ENCODE results near the gene PPDPF.

The PPDPF gene

DNA sequence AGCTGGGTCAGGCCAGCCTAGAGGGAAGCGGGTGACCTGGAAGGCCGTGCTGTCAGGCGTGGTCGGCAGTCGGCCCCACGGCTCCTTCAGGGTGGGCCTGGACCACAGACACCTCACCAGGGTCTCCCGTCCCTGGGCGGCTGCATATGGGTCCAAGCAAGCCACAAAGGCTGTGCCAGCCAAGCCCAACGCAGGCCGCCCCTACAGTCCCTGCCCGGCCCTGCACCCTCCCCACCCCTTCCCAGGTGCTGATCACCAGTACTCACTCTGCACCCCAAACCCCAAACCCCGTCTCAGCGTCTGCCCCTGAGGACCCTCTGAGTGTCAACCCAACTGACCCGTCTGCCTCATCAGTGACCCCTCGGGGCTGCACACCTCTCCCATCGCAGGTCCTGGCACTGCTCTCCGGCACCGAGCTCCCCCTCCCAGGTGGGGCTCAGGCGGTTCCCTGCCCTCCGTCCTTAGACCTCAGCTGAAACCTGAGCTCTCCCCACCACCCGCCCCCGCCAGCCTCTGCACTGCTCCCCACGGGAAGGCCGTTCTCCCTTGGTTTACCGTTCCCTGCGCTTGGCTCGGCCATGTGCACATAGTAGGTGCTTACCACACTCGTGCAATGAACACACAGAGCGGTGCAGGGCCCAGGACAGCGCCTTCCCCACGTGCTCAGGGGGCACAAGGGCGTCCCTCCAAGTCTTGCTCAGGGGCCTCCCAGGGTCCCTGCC, 1.5 kb upstream of the PPDPF start:
- FAIRE-seq = no peak
- no peak for DNase-seq (ENCODE audit: extremely low spot score, insufficient read length, low read depth)

DNA sequence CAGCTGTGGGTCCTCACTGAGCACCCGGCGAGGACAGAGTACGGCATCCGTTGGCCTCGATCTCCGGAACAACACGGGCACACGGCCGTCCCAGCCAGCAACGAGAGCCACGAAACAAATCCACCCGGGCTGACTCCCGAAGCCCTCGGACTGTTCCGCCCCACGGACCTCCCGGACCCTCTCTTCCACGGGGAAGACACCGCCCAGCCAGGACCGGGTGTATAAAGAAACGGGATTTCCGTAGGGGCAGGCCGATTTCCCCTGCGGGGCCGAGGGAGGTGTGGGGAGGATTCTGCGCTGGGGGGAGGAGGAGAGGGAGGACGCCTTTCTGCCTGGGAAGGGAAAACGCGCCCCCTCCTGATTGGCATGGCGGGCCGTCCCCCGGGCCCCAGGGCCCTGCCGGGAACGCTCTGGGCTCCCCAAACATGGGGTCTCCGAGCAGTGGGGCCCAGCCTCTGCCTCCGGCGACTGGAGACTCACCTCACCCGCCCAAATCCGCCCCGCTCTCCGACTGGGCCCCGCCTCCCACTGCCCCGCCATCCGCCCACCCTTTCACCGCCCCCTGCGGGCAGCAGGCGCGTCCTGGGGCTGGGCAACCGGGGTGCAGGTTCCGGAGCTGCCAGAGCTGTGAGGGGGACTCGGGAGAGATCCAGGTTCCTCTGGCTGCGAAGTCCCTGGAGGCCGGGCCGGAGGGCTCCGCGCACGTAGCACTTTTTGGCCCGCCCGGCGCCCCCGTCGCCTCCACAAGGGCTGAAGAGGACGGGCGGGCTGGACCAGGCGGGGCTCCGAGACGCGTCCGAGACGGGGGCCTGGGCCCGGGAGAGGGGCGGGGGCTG, 679 bp upstream of the PPDPF start:
- DNase-seq (ENCODE audit: extremely low spot score, insufficient read length, low read depth) (no peak), FAIRE-seq (no peak)

DNA sequence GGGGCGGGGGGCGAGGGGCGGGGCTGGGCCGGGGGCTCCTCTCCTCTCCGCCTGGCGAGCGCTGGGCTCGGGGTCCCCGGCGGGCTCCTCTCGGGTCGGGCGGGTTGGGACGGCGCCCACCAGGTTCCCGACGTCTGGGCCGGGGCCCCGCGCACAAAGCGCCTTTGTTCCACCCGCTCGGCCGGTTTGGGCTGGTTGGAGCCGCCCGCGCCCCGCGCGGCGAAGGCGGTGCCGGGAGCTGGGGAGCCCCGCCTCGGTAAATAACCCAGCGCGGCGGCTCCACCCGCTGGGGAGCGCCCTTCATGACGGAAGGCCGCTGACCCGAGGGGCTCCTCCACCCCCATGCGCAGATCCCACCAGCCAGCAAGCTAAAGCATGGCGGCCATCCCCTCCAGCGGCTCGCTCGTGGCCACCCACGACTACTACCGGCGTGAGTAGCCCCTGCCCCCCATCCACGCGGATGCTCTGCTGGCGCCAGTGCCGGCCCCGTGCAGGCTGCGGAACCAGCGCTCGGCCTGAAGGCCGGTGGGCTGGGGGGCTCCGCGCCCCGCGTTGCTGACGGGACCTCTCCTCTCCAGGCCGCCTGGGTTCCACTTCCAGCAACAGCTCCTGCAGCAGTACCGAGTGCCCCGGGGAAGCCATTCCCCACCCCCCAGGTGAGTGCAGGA, 503 bp downstream of the PPDPF start:
- FAIRE-seq = peak; percentile 9
- peak; percentile 58 for DNase-seq (ENCODE audit: extremely low spot score, insufficient read length, low read depth)

DNA sequence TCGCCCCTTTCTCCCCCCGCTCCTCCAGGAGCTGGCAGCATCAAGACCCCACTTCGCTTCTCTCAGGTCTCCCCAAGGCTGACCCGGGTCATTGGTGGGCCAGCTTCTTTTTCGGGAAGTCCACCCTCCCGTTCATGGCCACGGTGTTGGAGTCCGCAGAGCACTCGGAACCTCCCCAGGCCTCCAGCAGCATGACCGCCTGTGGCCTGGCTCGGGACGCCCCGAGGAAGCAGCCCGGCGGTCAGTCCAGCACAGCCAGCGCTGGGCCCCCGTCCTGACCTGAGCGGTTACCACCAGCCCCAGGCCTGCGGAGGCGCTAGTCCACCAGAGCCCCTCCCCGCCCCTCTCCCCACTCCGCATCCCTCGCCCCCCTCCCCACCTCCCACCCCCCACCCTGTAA, 1.0 kb downstream of the PPDPF start:
- FAIRE-seq = no peak

DNA sequence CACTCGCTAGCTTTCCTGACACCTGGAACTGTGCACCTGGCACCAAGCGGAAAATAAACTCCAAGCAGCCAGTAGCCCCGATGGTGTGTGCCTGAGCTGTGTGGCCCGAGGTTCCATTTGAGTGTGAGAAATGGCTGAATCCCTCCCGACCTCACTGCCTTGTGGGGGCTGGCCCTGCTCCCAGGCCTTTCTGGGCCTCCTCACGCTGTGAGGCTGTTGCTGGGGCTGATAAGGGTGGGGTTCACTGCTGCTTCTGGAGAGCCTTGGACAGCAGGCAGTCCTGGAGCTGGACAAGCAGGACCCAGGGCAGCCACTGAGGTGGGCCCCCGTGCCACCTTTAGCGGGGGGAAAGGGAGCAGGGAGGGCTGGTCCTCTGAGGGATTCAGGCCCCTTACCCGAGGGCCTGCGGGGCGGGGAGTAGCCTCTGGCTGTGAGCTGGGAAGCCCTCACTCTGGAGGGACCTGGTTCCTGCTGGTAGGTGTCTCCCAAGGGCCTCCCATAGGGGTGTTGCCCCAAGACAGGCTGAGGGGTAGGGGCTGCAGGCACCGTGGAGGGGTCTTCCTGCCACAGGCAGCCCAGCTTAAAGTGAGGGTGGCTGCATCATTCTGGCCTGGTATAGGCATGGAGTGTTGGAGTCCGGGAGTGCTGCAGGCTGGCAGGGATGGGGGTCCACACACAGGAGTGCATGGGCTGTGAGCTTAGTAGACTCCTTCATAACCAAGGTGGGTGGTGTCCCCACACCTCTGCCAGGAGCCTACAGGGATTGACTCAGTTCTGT, 1.7 kb downstream of the PPDPF start:
- FAIRE-seq (no peak), DNase-seq (ENCODE audit: extremely low spot score, insufficient read length, low read depth) (no peak)

More for the DNA sequence above, 1.0 kb downstream of the PPDPF start:
- no peak for DNase-seq (ENCODE audit: extremely low spot score, insufficient read length, low read depth)

DNA sequence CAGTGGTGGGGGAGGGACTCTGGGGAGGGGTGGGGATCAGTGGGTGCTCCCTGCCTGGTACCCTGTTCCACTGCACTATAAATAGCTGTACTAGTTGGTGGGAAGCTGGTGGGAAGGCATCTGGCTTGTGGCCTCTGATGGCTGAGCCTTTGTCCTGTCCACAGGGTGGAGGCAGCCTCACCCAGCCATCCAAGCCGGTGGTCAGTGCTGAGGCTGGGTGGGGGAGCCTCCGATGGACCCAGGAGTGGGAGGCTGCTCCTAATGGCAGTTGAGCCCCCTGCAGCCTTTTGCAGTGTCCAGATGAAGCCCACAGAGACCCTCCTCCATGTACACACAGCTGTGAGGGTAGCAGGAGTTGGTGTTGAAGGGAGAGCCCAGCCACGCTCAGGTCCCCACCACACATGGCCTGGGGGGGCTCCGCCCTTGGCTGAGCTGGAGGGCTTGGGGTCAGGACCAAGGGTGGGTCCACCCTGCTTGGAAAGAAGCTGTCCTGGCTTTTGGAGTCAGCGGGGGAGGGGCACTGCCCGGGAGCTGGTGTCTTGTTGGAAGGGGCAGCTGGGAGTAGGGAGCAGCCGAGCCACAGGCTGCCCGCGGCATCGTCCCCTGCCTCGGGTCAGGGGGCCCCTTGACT, 2.5 kb downstream of the PPDPF start:
- DNase-seq (ENCODE audit: extremely low spot score, insufficient read length, low read depth) = no peak
- no peak for FAIRE-seq

DNA sequence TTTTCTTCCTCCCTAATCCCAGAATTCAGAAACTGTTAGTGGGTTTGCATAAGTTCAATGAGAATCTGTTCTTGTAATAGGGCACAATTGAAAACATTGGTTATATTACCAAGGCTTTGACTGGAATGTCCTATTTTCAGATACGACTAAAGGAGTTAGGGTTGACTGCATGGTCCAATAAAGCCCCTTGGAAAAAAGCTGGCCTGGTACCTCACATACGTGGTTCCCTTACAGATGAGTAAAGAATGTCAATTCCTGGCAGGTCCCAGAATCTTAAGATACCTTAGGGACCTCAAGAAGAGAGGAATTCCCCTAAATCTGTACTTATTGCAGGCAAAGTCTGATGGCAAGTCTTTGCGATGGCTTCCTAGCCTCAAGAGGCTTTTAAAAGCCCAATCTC, 4.6 kb downstream of the PPDPF start:
- DNase-seq (ENCODE audit: extremely low spot score, insufficient read length, low read depth) = no peak
- no peak for FAIRE-seq

DNA sequence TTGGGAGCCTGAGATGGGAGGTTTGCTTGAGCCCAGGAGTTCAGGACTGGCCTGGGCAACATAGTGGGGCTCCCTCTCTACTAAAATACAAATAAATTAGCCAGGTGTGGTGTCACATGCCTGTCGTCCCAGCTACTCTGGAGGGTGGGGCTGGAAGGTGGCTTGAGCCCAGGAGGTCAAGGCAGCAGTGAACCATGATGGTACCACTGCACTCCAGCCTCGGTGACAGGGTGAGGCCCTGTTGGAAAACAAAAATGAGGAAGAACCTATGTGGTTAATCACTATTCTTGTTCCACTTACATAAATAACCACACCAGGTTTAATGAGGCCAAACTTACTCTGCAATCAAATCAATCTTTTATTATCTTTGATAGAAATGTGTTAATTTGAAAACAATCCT, 5.4 kb downstream of the PPDPF start:
- FAIRE-seq = no peak

DNA sequence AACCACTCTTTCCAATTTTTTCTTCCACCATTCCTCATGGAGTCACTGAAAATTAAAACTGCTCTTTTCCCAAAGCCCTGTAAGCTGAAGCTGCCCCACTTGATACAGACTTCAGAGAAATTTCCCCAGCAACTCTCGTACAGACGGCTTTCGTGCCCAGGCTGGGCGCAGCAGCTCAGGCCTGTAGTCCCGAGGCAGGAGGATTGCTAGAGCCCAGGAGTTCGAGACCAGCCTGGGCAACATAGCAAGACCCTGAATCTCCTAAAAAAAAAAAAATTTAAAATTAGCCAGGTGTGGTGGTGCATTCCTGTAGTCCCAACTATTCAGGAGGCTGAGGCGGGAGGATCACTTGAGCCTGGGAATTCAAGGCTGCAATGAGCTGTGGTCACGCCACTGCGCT, 6.6 kb downstream of the PPDPF start:
- DNase-seq (ENCODE audit: extremely low spot score, insufficient read length, low read depth) = no peak
- no peak for FAIRE-seq

More for the DNA sequence above, 5.4 kb downstream of the PPDPF start:
- DNase-seq (ENCODE audit: extremely low spot score, insufficient read length, low read depth) = no peak

DNA sequence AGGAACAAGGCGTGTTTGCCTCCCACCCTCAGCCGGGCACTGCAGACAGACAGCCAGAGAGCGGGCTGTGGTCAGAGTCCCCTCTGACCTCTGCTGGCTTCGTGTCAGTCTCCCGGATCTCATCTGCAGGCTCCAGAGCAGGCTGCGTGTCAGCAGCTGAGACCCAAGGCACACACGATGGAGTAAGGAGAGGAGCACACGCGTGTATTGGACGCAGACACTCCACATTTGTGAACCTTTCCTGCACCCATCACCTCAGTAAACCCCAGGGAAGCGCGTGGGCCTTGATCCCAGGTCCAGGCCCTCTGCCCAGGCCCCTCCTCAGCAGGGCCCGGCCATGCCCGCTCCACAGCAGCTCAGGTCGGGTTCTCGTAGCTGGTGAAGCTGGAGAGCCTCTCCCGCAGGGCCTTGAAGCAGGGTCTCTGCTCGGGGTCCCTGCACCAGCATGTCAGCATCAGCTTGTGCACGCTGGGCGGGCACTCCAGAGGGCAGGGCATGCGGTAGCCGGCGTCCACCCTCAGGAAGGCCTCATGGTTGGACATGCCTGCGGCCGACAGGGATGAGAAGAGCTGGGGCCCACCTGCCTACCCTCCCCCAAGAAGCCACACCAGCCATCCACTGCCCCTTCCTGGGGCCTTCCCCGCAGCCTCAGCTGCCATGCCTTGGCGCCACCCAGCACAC, 8.8 kb downstream of the PPDPF start:
- FAIRE-seq (no peak), DNase-seq (ENCODE audit: extremely low spot score, insufficient read length, low read depth) (no peak)

DNA sequence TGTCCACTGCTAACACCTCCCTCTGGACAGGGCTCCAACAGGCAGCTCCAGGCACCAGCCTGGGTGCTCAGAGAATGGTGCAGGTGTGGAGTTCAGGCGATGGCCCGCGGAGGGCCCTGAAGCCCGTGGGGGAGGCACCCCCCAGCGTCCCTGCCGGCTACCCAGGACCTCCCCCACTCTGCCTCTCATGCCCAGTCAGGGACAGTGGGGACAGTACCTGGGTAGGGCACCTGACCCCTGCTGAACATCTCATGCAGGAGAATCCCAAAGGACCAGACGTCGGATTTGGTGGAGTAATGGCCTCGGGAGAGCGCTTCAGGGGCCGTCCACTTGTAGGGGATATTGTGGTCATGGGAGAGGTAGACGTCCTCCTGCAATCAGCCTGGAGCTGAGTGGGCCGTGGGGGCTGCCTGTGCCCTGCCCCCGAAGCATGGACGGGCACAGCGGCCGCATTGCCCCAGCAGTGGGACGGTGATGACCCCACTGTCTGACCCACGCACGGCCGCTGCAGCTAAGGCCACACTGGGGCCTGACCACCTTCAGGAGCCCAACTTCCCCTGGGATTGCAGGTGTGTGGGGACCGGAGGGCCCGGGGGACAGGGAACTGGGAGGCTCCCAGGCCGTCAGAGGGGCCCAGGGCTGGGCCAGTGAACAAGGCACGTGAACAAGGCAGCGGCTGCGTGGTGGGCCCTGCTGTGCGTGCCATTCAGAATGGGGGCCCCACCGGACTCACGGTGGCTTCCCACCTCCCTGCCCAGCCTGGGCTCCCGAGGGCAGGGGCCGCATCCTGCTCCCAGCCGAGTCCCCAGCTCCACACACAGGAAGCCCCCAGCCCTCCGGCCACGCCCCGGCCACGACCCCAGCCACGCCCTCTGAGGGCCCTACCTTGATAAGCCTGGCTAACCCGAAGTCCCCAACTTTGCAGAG, 9.6 kb downstream of the PPDPF start:
- no peak for DNase-seq (ENCODE audit: extremely low spot score, insufficient read length, low read depth)
- no peak for FAIRE-seq

DNA sequence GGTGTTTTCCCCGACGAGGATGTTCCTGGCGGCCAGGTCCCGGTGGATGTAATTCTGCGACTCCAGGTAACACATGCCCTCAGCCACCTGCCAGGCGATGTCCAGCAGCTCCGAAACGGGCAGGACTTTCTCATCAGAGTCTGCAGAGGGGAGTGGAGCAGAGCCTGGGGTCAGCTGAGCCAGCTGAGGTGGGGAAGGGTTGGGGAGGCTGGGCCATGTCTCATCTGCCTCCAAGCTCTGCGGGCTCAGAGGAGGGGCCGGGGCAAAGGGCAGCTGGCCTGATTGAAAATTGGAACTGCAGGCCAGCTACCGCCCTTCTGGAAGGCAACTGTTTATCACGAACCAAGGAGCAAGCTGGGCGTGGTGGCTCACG, 10.2 kb downstream of the PPDPF start:
- DNase-seq (ENCODE audit: extremely low spot score, insufficient read length, low read depth) (no peak), FAIRE-seq (no peak)

DNA sequence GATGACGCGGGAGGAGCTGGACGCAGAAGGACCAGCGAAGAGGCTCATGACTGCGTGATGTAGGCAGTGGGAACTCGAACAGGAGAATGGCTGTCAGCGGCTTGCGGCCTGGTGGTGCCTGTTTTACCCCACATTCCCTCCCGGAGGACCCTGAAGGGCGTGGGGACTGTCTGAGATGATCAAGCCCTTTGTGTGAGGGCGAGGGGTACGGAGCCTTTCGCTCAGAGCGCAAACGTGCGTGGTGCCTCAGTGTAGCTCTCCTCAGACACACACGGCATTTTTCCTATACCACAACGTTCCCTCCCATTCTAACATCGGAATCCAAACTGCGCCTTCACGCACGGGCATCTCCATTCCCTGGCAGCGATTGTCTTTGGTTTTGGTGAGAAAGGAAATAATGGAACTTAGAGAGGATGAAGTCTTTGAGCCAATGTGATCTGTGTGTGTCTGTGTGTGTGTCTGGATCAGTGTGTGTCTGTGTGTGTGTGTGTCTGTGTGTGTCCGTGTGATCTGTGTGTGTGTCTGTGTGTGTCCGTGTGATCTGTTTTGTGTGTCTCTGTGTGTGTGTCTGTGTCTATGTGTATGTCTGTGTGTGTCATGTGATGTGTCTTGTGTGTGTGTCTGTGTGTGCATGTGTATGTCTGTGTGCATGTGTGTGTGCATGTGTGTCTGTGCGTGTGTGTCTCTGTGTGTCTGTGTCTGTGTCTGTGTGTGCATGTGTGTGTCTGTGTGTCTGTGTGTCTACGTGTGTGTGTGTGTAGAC, 11.3 kb downstream of the PPDPF start:
- no peak for DNase-seq (ENCODE audit: extremely low spot score, insufficient read length, low read depth)
- FAIRE-seq = no peak

DNA sequence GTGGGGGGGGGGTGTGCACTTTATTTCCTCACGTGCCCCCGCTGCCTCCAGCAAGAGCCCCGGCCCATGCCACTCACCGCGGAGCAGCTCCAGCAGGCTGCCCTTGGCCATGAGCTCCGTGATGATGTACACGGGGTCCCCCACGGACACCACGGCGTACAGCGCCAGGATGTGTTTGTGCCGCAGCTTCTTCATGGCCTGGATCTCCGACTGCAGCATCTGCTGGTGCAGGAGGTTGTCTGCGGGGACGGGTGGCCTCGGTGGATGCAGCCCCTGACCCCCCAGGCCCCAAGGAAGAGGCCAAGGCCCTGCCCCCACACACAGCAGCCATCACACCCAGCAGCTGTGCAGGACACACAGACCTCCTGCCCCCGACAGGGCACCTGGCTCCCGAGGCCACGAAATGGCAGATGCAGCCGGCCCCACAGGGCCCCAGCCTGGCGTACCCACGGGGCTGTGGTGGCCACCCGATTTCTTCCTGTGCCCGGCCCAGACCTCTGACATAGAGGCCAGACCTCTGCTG, 11.9 kb downstream of the PPDPF start:
- FAIRE-seq = no peak
- DNase-seq (ENCODE audit: extremely low spot score, insufficient read length, low read depth) = no peak

DNA sequence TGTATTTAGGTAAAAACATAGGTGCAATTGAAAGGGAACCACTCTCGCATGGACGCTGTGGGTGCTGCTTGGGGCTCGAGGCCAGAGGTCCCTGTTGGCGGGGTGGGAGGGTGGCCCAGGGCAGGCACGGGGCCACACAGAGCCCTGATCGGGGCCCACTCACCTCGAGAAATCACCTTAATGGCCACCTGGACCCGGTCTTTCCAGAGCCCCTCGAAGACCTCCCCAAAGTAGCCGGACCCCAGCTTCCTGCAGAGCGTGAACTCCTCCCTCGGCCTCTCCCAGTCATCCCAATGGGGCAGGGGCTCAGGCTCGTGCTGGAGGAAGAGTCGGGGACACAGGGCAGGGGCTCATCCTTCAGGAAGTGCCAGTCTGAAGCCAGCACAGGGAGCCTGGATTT, 12.8 kb downstream of the PPDPF start:
- DNase-seq (ENCODE audit: extremely low spot score, insufficient read length, low read depth) = no peak
- no peak for FAIRE-seq

DNA sequence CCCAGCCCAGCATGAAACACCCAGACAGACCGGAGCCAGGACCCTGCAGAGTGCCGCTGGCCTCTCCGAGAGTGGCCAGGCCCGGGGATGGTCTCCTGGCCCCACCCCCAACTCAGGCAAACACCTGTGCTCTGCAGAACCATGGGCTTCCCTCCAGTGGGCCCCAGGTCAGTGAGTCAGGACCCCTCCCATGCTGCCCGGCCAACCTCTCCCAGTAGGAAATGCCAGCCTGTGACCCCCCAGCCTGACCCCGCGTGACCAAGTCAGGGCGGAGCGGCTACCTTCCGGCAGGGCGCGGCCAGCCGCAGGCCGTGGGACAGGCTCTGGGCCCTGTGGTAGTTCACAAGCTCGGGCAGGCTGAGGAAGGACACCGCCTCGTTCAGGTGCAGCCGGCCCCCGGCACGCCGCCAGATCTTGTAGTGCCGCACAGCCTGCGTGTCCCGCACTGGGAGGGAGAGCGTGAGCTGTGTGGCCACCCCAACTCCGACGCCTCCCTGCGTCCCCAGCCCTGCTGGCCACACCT, 13.4 kb downstream of the PPDPF start:
- DNase-seq (ENCODE audit: extremely low spot score, insufficient read length, low read depth) = no peak
- no peak for FAIRE-seq

DNA sequence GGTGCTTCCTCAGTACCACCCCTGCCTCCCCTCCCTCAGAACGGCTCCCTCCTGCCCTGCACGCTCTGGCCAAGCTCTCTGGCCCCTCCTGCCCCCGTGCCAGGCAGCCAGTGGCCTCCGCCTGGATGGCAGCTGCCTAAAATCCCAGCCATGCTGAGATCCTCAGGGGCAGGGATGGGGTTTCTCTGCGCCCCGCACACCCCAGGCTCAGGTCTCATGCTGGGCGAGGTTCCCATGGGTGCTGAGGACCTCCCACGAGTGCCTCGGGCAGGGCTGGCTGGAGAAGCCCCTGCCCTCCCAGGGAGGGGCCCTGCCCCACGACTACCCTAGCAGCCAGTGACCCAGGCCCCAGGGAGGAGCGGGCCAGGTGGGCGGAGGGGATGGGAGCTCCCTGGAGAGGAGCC, 13.9 kb downstream of the PPDPF start:
- DNase-seq (ENCODE audit: extremely low spot score, insufficient read length, low read depth) (no peak), FAIRE-seq (no peak)

All from GM18507 (cell line).